H1 (cell line): Measurements from ENCODE around the gene CAGE1. TPM values are rescaled to one million over a fixed set of nuclear protein-coding genes. Genes with fewer than 3 reads are reported as not detected.

Experiments used
- CTCF ChIA-PET: fragments of 300-600 bp; sonication (Branson Sonifier 250); formaldehyde crosslinking; loops from one replicate; lab custom pipeline; 2021; ENCODE audit not compliant: partially characterized antibody; lab: Charles Lee
- POLR2A ChIA-PET: fragments of 300-600 bp; sonication (Branson Sonifier 250); formaldehyde crosslinking; loops from one replicate; lab custom pipeline; 2021; ENCODE audit warnings: inconsistent platforms; ENCODE audit not compliant: partially characterized antibody; lab: Charles Lee
- DNase-seq, 2 experiments: peaks; one replicate each; pipeline versions ENCODE4 v3.0.0 to v3.0.0-alpha.2; 2010 to 2022; ENCODE audit warnings: low spot score in 2 of 2, low read depth in 1 of 2, mixed read lengths in 1 of 2
- FAIRE-seq: peaks from 2 replicates; lab custom pipeline; 2011; peaks lifted over from hg19 to GRCh38; lab: Jason Lieb, UNC
- H2AFZ ChIP-seq: 2 replicates; pipeline ENCODE4 v1.8.1; 2012; ENCODE audit warnings: low read length, inconsistent platforms
- H2AK5ac ChIP-seq: 2 replicates; pipeline ENCODE4 v1.6.1; 2013; ENCODE audit warnings: low read depth, low read length
- H2BK120ac ChIP-seq: replicated peaks from 2 replicates; pipeline ENCODE3; 2013; ENCODE audit warnings: low read depth, low read length, inconsistent platforms
- H2BK12ac ChIP-seq: 2 replicates; pipeline ENCODE4 v1.6.1; 2013; ENCODE audit warnings: low read depth, low read length
- H2BK15ac ChIP-seq: 2 replicates; pipeline ENCODE4 v1.6.1; 2013; ENCODE audit warnings: low read length
- H2BK20ac ChIP-seq: 2 replicates; pipeline ENCODE4 v1.6.1; 2013; ENCODE audit warnings: low read length
- H2BK5ac ChIP-seq: 2 replicates; pipeline ENCODE4 v1.6.1; 2013; ENCODE audit warnings: low read depth, low read length
- H3K14ac ChIP-seq: 2 replicates; pipeline ENCODE4 v1.6.1; 2013; ENCODE audit warnings: inconsistent platforms; ENCODE audit not compliant: insufficient read length
- H3K18ac ChIP-seq: 2 replicates; pipeline ENCODE4 v1.6.1; 2013; ENCODE audit warnings: low read length; ENCODE audit errors: extremely low read depth
- H3K23ac ChIP-seq: 2 replicates; pipeline ENCODE4 v1.6.1; 2013; ENCODE audit warnings: inconsistent platforms; ENCODE audit not compliant: insufficient read length
- H3K23me2 ChIP-seq: 2 replicates; pipeline ENCODE4 v1.6.1; 2013; ENCODE audit warnings: low read depth, low read length
- H3K27ac ChIP-seq: 2 replicates; pipeline ENCODE4 v1.6.1; 2011; ENCODE audit warnings: low read depth, low read length, inconsistent platforms
- H3K27me3 ChIP-seq, 4 experiments: replicated peaks in 1 of 4; 1 replicate in 1 of 4; 2 replicates in 3 of 4; pipeline versions ENCODE4 v1.6.1 to v1.8.1; 2011 to 2013; ENCODE audit warnings: low read length in 3 of 4, mild to moderate bottlenecking in 3 of 4, inconsistent platforms in 2 of 4, mixed read lengths in 2 of 4, moderate library complexity in 1 of 4; ENCODE audit not compliant: control insufficient read depth in 3 of 4, insufficient read depth in 3 of 4; ENCODE audit errors: extremely low read depth in 1 of 4
- H3K36me3 ChIP-seq, 4 experiments: 2 replicates each; pipeline versions ENCODE4 v1.6.1 to v1.8.1; 2011 to 2013; ENCODE audit warnings: mild to moderate bottlenecking in 4 of 4, low read length in 3 of 4, moderate library complexity in 2 of 4, control low read depth in 1 of 4, inconsistent platforms in 1 of 4; ENCODE audit not compliant: insufficient read depth in 4 of 4, control insufficient read depth in 2 of 4
- H3K4ac ChIP-seq: replicated peaks from 2 replicates; pipeline ENCODE3; 2013; ENCODE audit warnings: low read length, low read depth, mixed read lengths, inconsistent platforms; ENCODE audit not compliant: insufficient read length
- H3K4me1 ChIP-seq, 4 experiments: replicated peaks in 1 of 4; 1 replicate in 1 of 4; 2 replicates in 3 of 4; pipeline versions ENCODE4 v1.6.1 to v1.8.1; 2011 to 2013; ENCODE audit warnings: low read length in 3 of 4, inconsistent platforms in 2 of 4, mixed read lengths in 1 of 4; ENCODE audit not compliant: insufficient read depth in 4 of 4, control insufficient read depth in 3 of 4
- H3K4me2 ChIP-seq, 2 experiments: 2 replicates each; pipeline versions ENCODE4 v1.6.1 to v1.8.1; 2011 to 2013; ENCODE audit warnings: low read depth in 2 of 2, low read length in 2 of 2, control low read depth in 1 of 2, inconsistent platforms in 1 of 2, mild to moderate bottlenecking in 1 of 2; ENCODE audit not compliant: insufficient read depth in 1 of 2
- H3K4me3 ChIP-seq, 4 experiments: fragments of 200-600, 300-600 bp in 1 of 4; sonication (generic), shearing (Covaris generic), sonication (Bioruptor Twin) in 1 of 4; 2 replicates each; pipeline versions ENCODE4 v1.5.1 to v1.8.1; 2011 to 2016; ENCODE audit warnings: low read length in 4 of 4, low read depth in 3 of 4, control low read depth in 2 of 4, inconsistent platforms in 2 of 4, mild to moderate bottlenecking in 2 of 4, mixed read lengths in 1 of 4, moderate library complexity in 1 of 4; ENCODE audit not compliant: insufficient read depth in 2 of 4; ENCODE audit errors: extremely low read depth in 1 of 4
- H3K56ac ChIP-seq: replicated peaks from 2 replicates; pipeline ENCODE3; 2013; ENCODE audit warnings: low read depth, mild to moderate bottlenecking, mixed read lengths, low read length, inconsistent platforms; ENCODE audit not compliant: insufficient read length
- H3K79me1 ChIP-seq: 2 replicates; pipeline ENCODE4 v1.6.1; 2013; ENCODE audit warnings: low read depth, low read length, control low read depth
- H3K79me2 ChIP-seq, 2 experiments: 2 replicates each; pipeline versions ENCODE4 v1.6.1 to v1.8.1; 2012 to 2013; ENCODE audit warnings: low read length in 2 of 2, mild to moderate bottlenecking in 2 of 2, inconsistent platforms in 1 of 2; ENCODE audit not compliant: insufficient read depth in 2 of 2, control insufficient read depth in 1 of 2
- H3K9ac ChIP-seq, 4 experiments: replicated peaks in 1 of 4; 1 replicate in 1 of 4; 2 replicates in 3 of 4; pipeline versions ENCODE4 v1.6.1 to v1.8.1; 2011 to 2013; ENCODE audit warnings: low read depth in 3 of 4, low read length in 3 of 4, control low read depth in 2 of 4, mild to moderate bottlenecking in 2 of 4, moderate library complexity in 2 of 4, inconsistent platforms in 1 of 4; ENCODE audit errors: extremely low read depth in 1 of 4
- H3K9me3 ChIP-seq, 2 experiments: 2 replicates each; pipeline versions ENCODE4 v1.6.1 to v1.8.1; 2012 to 2013; ENCODE audit warnings: mild to moderate bottlenecking in 2 of 2, moderate library complexity in 2 of 2, control low read depth in 1 of 2, inconsistent platforms in 1 of 2, low read depth in 1 of 2, low read length in 1 of 2, mixed read lengths in 1 of 2; ENCODE audit not compliant: insufficient read depth in 2 of 2
- H4K20me1 ChIP-seq, 2 experiments: replicated peaks in 1 of 2; 2 replicates each; pipeline versions ENCODE3 to v1.8.1; 2011 to 2013; ENCODE audit warnings: inconsistent platforms in 2 of 2, low read length in 2 of 2, mild to moderate bottlenecking in 1 of 2; ENCODE audit not compliant: insufficient read depth in 2 of 2, control insufficient read depth in 1 of 2
- H4K5ac ChIP-seq: 2 replicates; pipeline ENCODE4 v1.6.1; 2013; ENCODE audit warnings: low read length, low read depth, mixed read lengths, inconsistent platforms; ENCODE audit not compliant: insufficient read length
- H4K8ac ChIP-seq: 2 replicates; pipeline ENCODE4 v1.8.0; 2013; ENCODE audit warnings: mild to moderate bottlenecking, moderate library complexity, low read length, inconsistent platforms; ENCODE audit not compliant: insufficient read depth; ENCODE audit errors: extremely low read depth
- H4K91ac ChIP-seq: replicated peaks from 2 replicates; pipeline ENCODE3; 2013; ENCODE audit warnings: low read length, mixed read lengths, inconsistent platforms; ENCODE audit not compliant: insufficient read length
- JUN ChIP-seq: IDR thresholded peaks from 2 replicates; pipeline ENCODE4 v1.6.1; 2011; ENCODE audit warnings: low read depth, mild to moderate bottlenecking, improper control_type of control experiment, low read length
- WGBS, 2 experiments: shearing (Covaris generic) in 1 of 2; methylation state at CpG; one replicate each; pipeline versions ENCODE4 v1.1.6 to v1.1.7; 2013 to 2015; ENCODE audit warnings: low lambda C conversion rate in 2 of 2, mixed read lengths in 2 of 2, inconsistent platforms in 1 of 2, low coverage in 1 of 2, missing lambda C conversion rate in 1 of 2; ENCODE audit not compliant: insufficient replicate concordance in 2 of 2, insufficient coverage in 1 of 2, insufficient read length in 1 of 2; ENCODE audit errors: extremely low coverage in 1 of 2, missing lambda C conversion rate in 1 of 2; 5-methylcytosine and 5-hydroxymethylcytosine counted together
- polyA plus RNA-seq, 7 experiments: library from polyadenylated mRNA; depleted of rRNA in 3 of 7; stranded (reverse) in 5 of 7; unstranded in 2 of 7; fragments of >200 nt in 5 of 7; fragments of 200-250 nt in 2 of 7; gene quantifications; 1 replicate in 5 of 7; 2 replicates in 1 of 7; 4 replicates in 1 of 7; pipeline versions ENCODE4 v1.2.1 to v1.2.3, GENCODE V29; 2011 to 2013; ENCODE audit warnings: missing spikeins in 2 of 7, mixed read lengths in 2 of 7
- total RNA-seq: library from RNA; stranded (reverse); fragmentation: NEBNext Ultra II Directional; extraction: Animal tissue kit (Norgen Biotek cat#: 25700); gene quantifications from 2 replicates; pipeline ENCODE4 v1.2.1, GENCODE V29; 2021

Gene CAGE1
- total and polyA plus RNA-seq, 2 of the 8 experiments (the other 6 are each of a cell fraction or from before 2014, with no cell fraction given) = 0.09 TPM; not detected in 1

GRCh38 chr6:7424058-7424457 lies 34.5 kb upstream of the CAGE1 start:
- Histone ChIP-seq H4K20me1 (peaks cover 0 to 2% of the 10 kb centered on the region in 2 experiments), H4K5ac (no peak overlapping the region), H4K91ac (no peak overlapping the region), H2AFZ (no peak overlapping the region), H3K79me2 (no peaks in the 10 kb centered on the region), H3K23ac (no peak overlapping the region), H3K27ac (no peak overlapping the region), H3K14ac (no peak overlapping the region), H3K79me1 (no peaks in the 10 kb centered on the region), H3K9me3 (no peaks in the 10 kb centered on the region), H3K23me2 (no peaks in the 10 kb centered on the region), H3K36me3 (no peaks in the 10 kb centered on the region; a peak in 1 of 8 replicates), H3K4me3 (no peak overlapping the region), H4K8ac (no peak overlapping the region; the same call in 1 of the 2 replicates), H2AK5ac (no peak overlapping the region), H3K4me1 (peaks cover 0 to 8% (median 5%) of the 10 kb centered on the region in 4 experiments; a peak in 5 of 7 replicates), H3K4ac (no peak overlapping the region), H3K4me2 (no peak overlapping the region), H2BK12ac (no peak overlapping the region), H3K56ac (no peak overlapping the region), H2BK5ac (no peak overlapping the region), H3K9ac (no peak overlapping the region), H2BK120ac (no peak overlapping the region), H3K18ac (no peak overlapping the region), H2BK20ac (no peak overlapping the region), H2BK15ac (no peak overlapping the region), H3K27me3 (no peaks in the 10 kb centered on the region)
- no peak for DNase-seq
- WGBS, 2 experiments = 85% methylated on average over 5 of the region's 5 CpGs; no CpG with 5 or more reads in 1 of the 2 experiments
- no peak for TF ChIP-seq JUN
- ChIA-PET CTCF (interaction anchor here (0.6 to 2.3 kb wide), 9 partner anchors 13 to 149 kb away, joined by 3 to 8 read pairs (median 4); no protein-coding TSS in a partner anchor), POLR2A (interaction anchor here (0.6 kb wide), 1 partner anchor 336 kb away, joined by 3 read pairs; no protein-coding TSS in a partner anchor)
- FAIRE-seq = no peak
